HepG2 (cell line): ENCODE data around the gene CHCHD6.

Experiments used
- HMGA1 ChIP-seq: sonication (generic); formaldehyde crosslinking; conservative IDR thresholded peaks from 2 replicates; pipeline ENCODE4 v1.4.0; 2020; ENCODE audit warnings: missing genetic modification reagents
- IKZF1 ChIP-seq: fragments of 450-650 bp; IDR thresholded peaks from 2 replicates; pipeline ENCODE4 v1.7.1; 2016
- KAT7 ChIP-seq: IDR thresholded peaks from 2 replicates; pipeline ENCODE4 v1.6.1; 2018; ENCODE audit warnings: borderline replicate concordance, missing compliant biosample characterization
- PLRG1 ChIP-seq: fragments of 450-650 bp; conservative IDR thresholded peaks from 2 replicates; pipeline ENCODE4 v1.6.1; 2016
- TF ChIP-seq, protein P1 (sequence below): IDR thresholded peaks from 2 replicates; pipeline ENCODE4 v1.6.1; 2016

- TF ChIP-seq, protein P1, sequence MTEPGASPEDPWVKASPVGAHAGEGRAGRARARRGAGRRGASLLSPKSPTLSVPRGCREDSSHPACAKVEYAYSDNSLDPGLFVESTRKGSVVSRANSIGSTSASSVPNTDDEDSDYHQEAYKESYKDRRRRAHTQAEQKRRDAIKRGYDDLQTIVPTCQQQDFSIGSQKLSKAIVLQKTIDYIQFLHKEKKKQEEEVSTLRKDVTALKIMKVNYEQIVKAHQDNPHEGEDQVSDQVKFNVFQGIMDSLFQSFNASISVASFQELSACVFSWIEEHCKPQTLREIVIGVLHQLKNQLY: no peak
- no peak for TF ChIP-seq IKZF1
- TF ChIP-seq KAT7 (CRISPR knock-in tag): no peak
- no peak for TF ChIP-seq PLRG1
- TF ChIP-seq HMGA1 (CRISPR knock-in tag): no peak
These were observed 222.8 kb downstream of the CHCHD6 start for GRCh38 chr3:126926684-126927400.
